Activated naive CD8-positive, alpha-beta T cell treated with anti-CD3 and anti-CD28 coated beads, Interleukin-2, amount 50 U/mL, for 16 hours (primary cell): ENCODE results near the gene WIZ.

Experiments
- DNase-seq: peaks from one replicate; pipeline ENCODE4 v3.0.0-alpha.2; 2020; ENCODE audit warnings: low read depth, low spot score

The WIZ gene

GRCh38 chr19:15374796-15375440, 74.8 kb downstream of the WIZ start:
- no peak for DNase-seq

- DNase-seq: no peak
Measured at GRCh38 chr19:15374105-15374651, 75.6 kb downstream of the WIZ start.

- DNase-seq: no peak
Measured at GRCh38 chr19:15373644-15374043, 76.1 kb downstream of the WIZ start.

- DNase-seq: no peak
Measured at GRCh38 chr19:15372891-15373301, 76.9 kb downstream of the WIZ start.

GRCh38 chr19:15372470-15372869, 77.3 kb downstream of the WIZ start:
- no peak for DNase-seq

- no peak for DNase-seq
Measured at GRCh38 chr19:15371786-15372380, 77.9 kb downstream of the WIZ start.

- no peak for DNase-seq
Measured at GRCh38 chr19:15371119-15371518, 78.6 kb downstream of the WIZ start.
